ENCODE measurements around the gene FBXO3. TPM values are rescaled to one million over a fixed set of nuclear protein-coding genes. Genes with fewer than 3 reads are reported as not detected.
"Not testable (repeated sequence)": the region's sequence is repeated elsewhere in the genome, so short reads cannot be mapped to it uniquely, and the experiment has no call there.

Gene FBXO3
- total RNA-seq, 1 donor from 2014 or later: 32.5 TPM

DNA sequence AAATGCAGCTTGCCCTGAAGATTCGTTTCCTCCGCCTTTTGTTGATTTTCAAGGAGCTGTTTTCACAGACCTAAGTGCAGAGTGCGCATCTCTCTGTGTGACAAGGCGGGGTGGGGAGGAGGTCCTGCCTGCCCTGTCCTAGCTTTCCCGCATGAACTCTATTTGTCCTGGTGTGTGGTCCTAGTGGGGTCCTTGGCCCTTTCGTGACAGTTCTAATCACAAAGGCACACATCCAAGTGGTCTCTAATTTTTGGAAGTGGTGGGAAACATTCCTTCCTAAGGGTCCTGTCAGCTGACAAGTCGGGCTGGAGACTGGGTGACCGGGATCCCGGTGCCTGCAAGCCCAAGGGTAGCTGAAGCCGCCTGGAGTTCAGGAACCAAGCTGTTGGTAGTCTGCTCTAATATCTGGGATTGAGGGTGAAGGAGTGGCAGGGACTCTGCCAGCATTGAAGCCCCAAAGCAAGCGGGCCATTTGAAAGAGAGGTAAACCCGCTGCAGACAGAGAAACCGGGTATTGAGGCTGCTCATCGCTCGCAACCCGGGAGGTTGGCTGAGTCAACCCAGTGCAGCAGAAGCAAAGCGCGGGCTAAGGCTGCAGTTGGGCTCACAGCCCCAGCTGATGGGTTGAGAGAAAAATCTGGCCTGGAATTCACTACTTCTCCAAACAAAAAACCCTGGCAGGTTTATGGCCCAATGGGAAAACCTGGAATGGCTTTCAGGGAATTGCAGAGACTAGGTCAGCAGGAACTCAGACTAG is 28.1 kb upstream of the FBXO3 start:
- TF ChIP-seq CTCF (IDR thresholded peaks at IDR 0.05): no peak
- H3K36me3 ChIP-seq: no peaks in the 10 kb centered on the region
- DNase-seq: no peak
- intact Hi-C loops (cut with DNase I): no loop called here
- peaks cover 4% of the 10 kb centered on the region for H3K4me1 ChIP-seq
- H3K4me3 ChIP-seq: peak overlapping the region; percentile 13
- peaks cover 57% of the 10 kb centered on the region for H3K27me3 ChIP-seq
- ATAC-seq: peak; percentile 75
- H3K27ac ChIP-seq: no peak overlapping the region
- no peaks in the 10 kb centered on the region for H3K9me3 ChIP-seq

DNA sequence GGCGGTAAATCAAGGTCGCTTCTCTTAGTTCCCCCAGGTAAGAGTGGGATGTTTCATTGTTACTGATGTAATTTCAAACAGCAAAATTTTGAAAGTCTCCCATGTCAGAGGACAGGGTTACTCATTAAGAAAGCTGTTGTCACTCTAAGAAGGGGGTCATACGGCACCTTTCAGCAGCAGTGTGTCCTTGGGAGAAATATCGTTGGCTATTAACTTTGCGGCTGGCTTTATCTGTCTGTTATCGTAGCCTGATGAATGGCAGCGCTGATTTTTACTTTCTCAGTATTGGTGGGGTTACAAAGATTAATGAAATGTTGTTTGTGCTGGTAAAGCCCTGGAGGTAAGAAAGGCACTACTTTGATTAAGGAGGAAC is 27.5 kb upstream of the FBXO3 start:
- intact Hi-C loops (cut with DNase I): no loop called here
- H3K27me3 ChIP-seq: peaks cover 57% of the 10 kb centered on the region
- H3K4me3 ChIP-seq: no peak overlapping the region
- H3K27ac ChIP-seq: no peak overlapping the region
- DNase-seq (no peak), ATAC-seq (no peak)
- no peak for TF ChIP-seq CTCF (IDR thresholded peaks at IDR 0.05)
- no peaks in the 10 kb centered on the region for H3K36me3 ChIP-seq
- no peaks in the 10 kb centered on the region for H3K9me3 ChIP-seq
- H3K4me1 ChIP-seq: peaks cover 4% of the 10 kb centered on the region

GRCh38 chr11:33797879-33798278 is 23.6 kb upstream of the FBXO3 start:
- DNase-seq: no peak
- TF ChIP-seq CTCF (IDR thresholded peaks at IDR 0.05): no peak
- ATAC-seq: no peak
- Histone ChIP-seq H3K4me1 (peaks cover 4% of the 10 kb centered on the region), H3K27me3 (peaks cover 72% of the 10 kb centered on the region), H3K9me3 (no peaks in the 10 kb centered on the region), H3K4me3 (no peak overlapping the region), H3K27ac (no peak overlapping the region), H3K36me3 (no peaks in the 10 kb centered on the region)
- intact Hi-C loops (cut with DNase I): no loop called here

- ATAC-seq (no peak), DNase-seq (no peak)
- H3K36me3 ChIP-seq: no peaks in the 10 kb centered on the region
- H3K27ac ChIP-seq: no peak overlapping the region
- H3K4me3 ChIP-seq: no peak overlapping the region
- H3K4me1 ChIP-seq: no peaks in the 10 kb centered on the region
- peaks cover 31% of the 10 kb centered on the region for H3K27me3 ChIP-seq
- TF ChIP-seq CTCF (IDR thresholded peaks at IDR 0.05): no peak
- H3K9me3 ChIP-seq: no peaks in the 10 kb centered on the region
- intact Hi-C loops (cut with DNase I): no loop called here
Measured at GRCh38 chr11:33790040-33790439, 15.7 kb upstream of the FBXO3 start.

DNA sequence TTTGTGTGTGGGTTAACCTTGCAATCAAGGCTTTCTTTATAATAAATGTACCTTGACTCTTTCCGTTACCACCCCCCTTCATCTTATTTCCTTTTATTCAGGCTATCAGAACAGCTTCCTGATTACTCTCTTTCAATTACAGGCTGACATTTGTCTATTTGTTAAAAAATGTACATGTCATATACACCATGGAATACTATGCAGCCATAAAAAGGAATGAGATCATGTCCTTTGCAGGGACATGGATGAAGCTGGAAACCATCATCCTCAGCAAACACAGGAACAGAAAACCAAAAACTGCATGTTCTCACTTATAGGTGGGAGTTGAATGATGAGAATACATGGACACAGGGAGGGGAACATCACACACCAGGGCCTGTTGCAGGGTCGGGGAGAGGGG is 13.8 kb upstream of the FBXO3 start:
- H3K36me3 ChIP-seq; H3K4me1 ChIP-seq; ATAC-seq; H3K9me3 ChIP-seq; DNase-seq; H3K27ac ChIP-seq; H3K4me3 ChIP-seq; intact Hi-C loops (cut with DNase I): not testable (repeated sequence)
- H3K27me3 ChIP-seq: peaks cover 24% of the 10 kb centered on the region

DNA sequence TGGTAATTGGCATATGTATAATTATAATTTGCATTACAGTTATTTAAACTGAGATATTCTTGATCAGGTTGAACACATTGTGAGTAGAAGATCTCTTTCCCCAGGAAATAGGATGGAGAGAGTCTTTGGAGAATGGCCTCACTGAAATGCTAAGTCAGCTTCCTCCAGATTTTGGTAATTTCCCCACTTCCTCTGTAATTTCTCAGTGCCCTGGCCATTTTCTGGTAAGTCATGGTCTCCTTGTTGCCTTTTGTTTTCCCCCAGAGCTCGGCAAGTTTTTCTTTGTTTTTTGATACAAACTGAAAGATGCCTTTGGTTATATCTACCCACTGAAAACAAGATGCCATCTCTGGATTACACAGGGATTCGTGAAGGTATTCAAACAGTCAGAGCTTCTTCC is 12.8 kb upstream of the FBXO3 start:
- no peak for TF ChIP-seq CTCF (IDR thresholded peaks at IDR 0.05)
- H3K36me3 ChIP-seq: no peaks in the 10 kb centered on the region
- no peak for DNase-seq

More for the DNA sequence above, 12.8 kb upstream of the FBXO3 start:
- no peak for ATAC-seq
- no peaks in the 10 kb centered on the region for H3K9me3 ChIP-seq
- H3K4me3 ChIP-seq: no peak overlapping the region
- no peaks in the 10 kb centered on the region for H3K4me1 ChIP-seq
- no peak overlapping the region for H3K27ac ChIP-seq
- intact Hi-C loops (cut with DNase I): no loop called here
- peaks cover 25% of the 10 kb centered on the region for H3K27me3 ChIP-seq
